ENCODE measurements around the gene SYT14.

DNA sequence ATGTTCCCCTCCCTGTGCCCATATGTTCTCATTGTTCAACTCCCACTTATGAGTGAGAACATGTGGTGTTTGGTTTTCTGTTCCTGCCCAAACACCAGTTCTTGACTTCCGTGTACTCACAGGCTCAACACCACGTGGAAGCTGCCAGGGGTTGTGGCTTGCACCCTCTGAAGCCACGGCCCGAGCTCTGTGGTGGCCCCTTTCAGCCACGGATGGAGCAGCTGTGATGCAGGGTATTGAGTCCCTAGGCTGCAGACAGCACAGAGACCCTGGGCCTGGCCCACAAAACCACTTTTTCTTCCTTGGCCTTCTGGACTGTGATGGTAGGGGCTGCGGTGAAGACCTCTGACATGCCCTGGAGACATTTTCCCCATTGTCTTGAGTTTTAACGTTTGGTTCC lies 111.6 kb downstream of the SYT14 start:
- no peak for TF ChIP-seq ZNF8 (CRISPR knock-in tag; IDR thresholded peaks at IDR 0.05)
- TF ChIP-seq ISL1 (CRISPR knock-in tag; IDR thresholded peaks at IDR 0.05): no peak
- TF ChIP-seq, protein P1, sequence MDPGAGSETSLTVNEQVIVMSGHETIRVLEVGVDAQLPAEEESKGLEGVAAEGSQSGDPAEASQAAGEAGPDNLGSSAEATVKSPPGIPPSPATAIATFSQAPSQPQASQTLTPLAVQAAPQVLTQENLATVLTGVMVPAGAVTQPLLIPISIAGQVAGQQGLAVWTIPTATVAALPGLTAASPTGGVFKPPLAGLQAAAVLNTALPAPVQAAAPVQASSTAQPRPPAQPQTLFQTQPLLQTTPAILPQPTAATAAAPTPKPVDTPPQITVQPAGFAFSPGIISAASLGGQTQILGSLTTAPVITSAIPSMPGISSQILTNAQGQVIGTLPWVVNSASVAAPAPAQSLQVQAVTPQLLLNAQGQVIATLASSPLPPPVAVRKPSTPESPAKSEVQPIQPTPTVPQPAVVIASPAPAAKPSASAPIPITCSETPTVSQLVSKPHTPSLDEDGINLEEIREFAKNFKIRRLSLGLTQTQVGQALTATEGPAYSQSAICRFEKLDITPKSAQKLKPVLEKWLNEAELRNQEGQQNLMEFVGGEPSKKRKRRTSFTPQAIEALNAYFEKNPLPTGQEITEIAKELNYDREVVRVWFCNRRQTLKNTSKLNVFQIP (CRISPR knock-in tag; IDR thresholded peaks at IDR 0.05; ENCODE audit: borderline replicate concordance, low read depth): no peak
- no peak for TF ChIP-seq CSDC2 (CRISPR knock-in tag; IDR thresholded peaks at IDR 0.05)
- TF ChIP-seq, protein P2, sequence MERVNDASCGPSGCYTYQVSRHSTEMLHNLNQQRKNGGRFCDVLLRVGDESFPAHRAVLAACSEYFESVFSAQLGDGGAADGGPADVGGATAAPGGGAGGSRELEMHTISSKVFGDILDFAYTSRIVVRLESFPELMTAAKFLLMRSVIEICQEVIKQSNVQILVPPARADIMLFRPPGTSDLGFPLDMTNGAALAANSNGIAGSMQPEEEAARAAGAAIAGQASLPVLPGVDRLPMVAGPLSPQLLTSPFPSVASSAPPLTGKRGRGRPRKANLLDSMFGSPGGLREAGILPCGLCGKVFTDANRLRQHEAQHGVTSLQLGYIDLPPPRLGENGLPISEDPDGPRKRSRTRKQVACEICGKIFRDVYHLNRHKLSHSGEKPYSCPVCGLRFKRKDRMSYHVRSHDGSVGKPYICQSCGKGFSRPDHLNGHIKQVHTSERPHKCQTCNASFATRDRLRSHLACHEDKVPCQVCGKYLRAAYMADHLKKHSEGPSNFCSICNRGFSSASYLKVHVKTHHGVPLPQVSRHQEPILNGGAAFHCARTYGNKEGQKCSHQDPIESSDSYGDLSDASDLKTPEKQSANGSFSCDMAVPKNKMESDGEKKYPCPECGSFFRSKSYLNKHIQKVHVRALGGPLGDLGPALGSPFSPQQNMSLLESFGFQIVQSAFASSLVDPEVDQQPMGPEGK (CRISPR knock-in tag; IDR thresholded peaks at IDR 0.05; ENCODE audit: borderline replicate concordance): no peak
- TF ChIP-seq TOX (CRISPR knock-in tag; IDR thresholded peaks at IDR 0.05; ENCODE audit: borderline replicate concordance): no peak
- TF ChIP-seq OSR1 (CRISPR knock-in tag; IDR thresholded peaks at IDR 0.05): no peak
- no peak for TF ChIP-seq GLIS3 (CRISPR knock-in tag; IDR thresholded peaks at IDR 0.05)
- no peak for TF ChIP-seq RARB (CRISPR knock-in tag; IDR thresholded peaks at IDR 0.05)
- TF ChIP-seq TCF4 (CRISPR knock-in tag; IDR thresholded peaks at IDR 0.05; ENCODE audit: borderline replicate concordance): no peak
- TF ChIP-seq ZNF565 (CRISPR knock-in tag; conservative IDR thresholded peaks at IDR 0.05; ENCODE audit: low read depth): no peak
- TF ChIP-seq ZFP30 (CRISPR knock-in tag; IDR thresholded peaks at IDR 0.05): no peak
- TF ChIP-seq ZC3H10 (CRISPR knock-in tag; IDR thresholded peaks at IDR 0.05): no peak

All from SK-N-SH treated with all-trans-retinoic acid at 6 μM for 48 hours (cell line).